ENCODE measurements around the gene CREM. TPM values are rescaled to one million over a fixed set of nuclear protein-coding genes. Genes with fewer than 3 reads are reported as not detected.

CREM gene
- total and polyA plus RNA-seq, 2 of the 8 experiments (the other 6 are each of a cell fraction or from before 2014, with no cell fraction given) = 18.7 to 21.9 TPM

DNA sequence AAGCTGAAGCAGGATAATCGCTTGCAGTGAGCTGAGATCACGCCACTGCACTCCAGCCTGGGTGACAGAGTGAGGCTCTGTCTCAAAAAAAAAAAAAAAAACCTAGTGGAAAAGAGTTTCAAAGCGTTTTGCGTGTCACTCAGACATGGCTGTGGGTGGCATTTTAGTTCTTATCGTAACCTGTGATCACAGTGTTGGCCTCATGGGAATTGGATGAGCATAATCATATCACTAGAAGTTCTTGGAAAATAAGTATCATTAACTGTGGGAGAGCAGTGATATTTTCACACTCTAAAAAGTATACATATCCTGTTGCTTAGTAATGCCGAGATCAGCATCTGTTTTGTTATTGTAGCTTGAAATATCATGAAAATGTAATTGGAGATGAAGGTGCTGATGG lies 92.6 kb downstream of the CREM start:
- FAIRE-seq (no peak), DNase-seq (ENCODE audit: low read depth in 1 of 2, low spot score in 2 of 2) (no peak)
- Histone ChIP-seq H3K18ac (ENCODE audit: extremely low read depth, low read length) (no peak overlapping the region), H3K9ac (replicated peaks in 1 of 4; ENCODE audit: extremely low read depth in 1 of 4, low read depth in 3 of 4, low read length in 3 of 4) (no peak overlapping the region), H3K23me2 (ENCODE audit: low read depth, low read length) (no peaks in the 10 kb centered on the region), H3K14ac (ENCODE audit: insufficient read length) (no peak overlapping the region), H2BK12ac (ENCODE audit: low read depth, low read length) (no peak overlapping the region), H3K23ac (ENCODE audit: insufficient read length) (no peak overlapping the region), H2AFZ (ENCODE audit: low read length) (no peak overlapping the region), H4K8ac (ENCODE audit: extremely low read depth, insufficient read depth, low read length) (no peak overlapping the region), H3K4me1 (replicated peaks in 1 of 4; ENCODE audit: control insufficient read depth in 3 of 4, insufficient read depth in 4 of 4, low read length in 3 of 4) (no peaks in the 10 kb centered on the region; a peak in 1 of 7 replicates), H3K4me2 (ENCODE audit: insufficient read depth in 1 of 2, low read depth in 2 of 2, low read length in 2 of 2) (no peak overlapping the region), H2BK15ac (ENCODE audit: low read length) (no peak overlapping the region), H4K5ac (ENCODE audit: insufficient read length, low read depth, low read length) (no peak overlapping the region), H3K79me2 (ENCODE audit: control insufficient read depth in 1 of 2, insufficient read depth in 2 of 2, low read length in 2 of 2) (no peaks in the 10 kb centered on the region), H4K91ac (replicated peaks; ENCODE audit: insufficient read length, low read length) (no peak overlapping the region), H3K79me1 (ENCODE audit: low read depth, low read length) (no peaks in the 10 kb centered on the region), H3K4me3 (ENCODE audit: extremely low read depth in 1 of 4, insufficient read depth in 2 of 4, low read depth in 3 of 4, low read length in 4 of 4) (no peak overlapping the region), H3K9me3 (ENCODE audit: insufficient read depth in 2 of 2, low read depth in 1 of 2, low read length in 1 of 2) (no peaks in the 10 kb centered on the region), H2BK120ac (replicated peaks; ENCODE audit: low read depth, low read length) (no peak overlapping the region), H2AK5ac (ENCODE audit: low read depth, low read length) (no peak overlapping the region), H3K4ac (replicated peaks; ENCODE audit: insufficient read length, low read depth, low read length) (no peak overlapping the region), H3K56ac (replicated peaks; ENCODE audit: insufficient read length, low read depth, low read length) (no peak overlapping the region), H3K36me3 (ENCODE audit: control insufficient read depth in 2 of 4, insufficient read depth in 4 of 4, low read length in 3 of 4) (no peaks in the 10 kb centered on the region), H3K27me3 (replicated peaks in 1 of 4; ENCODE audit: control insufficient read depth in 3 of 4, extremely low read depth in 1 of 4, insufficient read depth in 3 of 4, low read length in 3 of 4) (no peaks in the 10 kb centered on the region), H2BK5ac (ENCODE audit: low read depth, low read length) (no peak overlapping the region), H2BK20ac (ENCODE audit: low read length) (no peak overlapping the region), H4K20me1 (replicated peaks in 1 of 2; ENCODE audit: control insufficient read depth in 1 of 2, insufficient read depth in 2 of 2, low read length in 2 of 2) (no peaks in the 10 kb centered on the region), H3K27ac (ENCODE audit: low read depth, low read length) (no peak overlapping the region)
- CTCF ChIA-PET (ENCODE audit: partially characterized antibody) = interaction anchor here (0.7 to 15.6 kb wide), 9 partner anchors 11 to 1503 kb away, joined by 3 to 177 read pairs (median 4); partner anchors contain the start of gene CREM
- WGBS, 2 experiments (ENCODE audit: extremely low coverage in 1 of 2, insufficient coverage in 1 of 2, insufficient read length in 1 of 2, insufficient replicate concordance in 2 of 2, low coverage in 1 of 2, low lambda C conversion rate in 2 of 2, missing lambda C conversion rate in 1 of 2) = 92% methylated on average over 6 of the region's 6 CpGs; no CpG with 5 or more reads in 1 of the 2 experiments
- POLR2A ChIA-PET (ENCODE audit: partially characterized antibody) = no interaction called here
